ENCODE measurements around the gene XK.
A peak's percentile ranks its signal among the peaks of the same experiment; 100 is the strongest.

Gene XK, protein sequence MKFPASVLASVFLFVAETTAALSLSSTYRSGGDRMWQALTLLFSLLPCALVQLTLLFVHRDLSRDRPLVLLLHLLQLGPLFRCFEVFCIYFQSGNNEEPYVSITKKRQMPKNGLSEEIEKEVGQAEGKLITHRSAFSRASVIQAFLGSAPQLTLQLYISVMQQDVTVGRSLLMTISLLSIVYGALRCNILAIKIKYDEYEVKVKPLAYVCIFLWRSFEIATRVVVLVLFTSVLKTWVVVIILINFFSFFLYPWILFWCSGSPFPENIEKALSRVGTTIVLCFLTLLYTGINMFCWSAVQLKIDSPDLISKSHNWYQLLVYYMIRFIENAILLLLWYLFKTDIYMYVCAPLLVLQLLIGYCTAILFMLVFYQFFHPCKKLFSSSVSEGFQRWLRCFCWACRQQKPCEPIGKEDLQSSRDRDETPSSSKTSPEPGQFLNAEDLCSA

DNA sequence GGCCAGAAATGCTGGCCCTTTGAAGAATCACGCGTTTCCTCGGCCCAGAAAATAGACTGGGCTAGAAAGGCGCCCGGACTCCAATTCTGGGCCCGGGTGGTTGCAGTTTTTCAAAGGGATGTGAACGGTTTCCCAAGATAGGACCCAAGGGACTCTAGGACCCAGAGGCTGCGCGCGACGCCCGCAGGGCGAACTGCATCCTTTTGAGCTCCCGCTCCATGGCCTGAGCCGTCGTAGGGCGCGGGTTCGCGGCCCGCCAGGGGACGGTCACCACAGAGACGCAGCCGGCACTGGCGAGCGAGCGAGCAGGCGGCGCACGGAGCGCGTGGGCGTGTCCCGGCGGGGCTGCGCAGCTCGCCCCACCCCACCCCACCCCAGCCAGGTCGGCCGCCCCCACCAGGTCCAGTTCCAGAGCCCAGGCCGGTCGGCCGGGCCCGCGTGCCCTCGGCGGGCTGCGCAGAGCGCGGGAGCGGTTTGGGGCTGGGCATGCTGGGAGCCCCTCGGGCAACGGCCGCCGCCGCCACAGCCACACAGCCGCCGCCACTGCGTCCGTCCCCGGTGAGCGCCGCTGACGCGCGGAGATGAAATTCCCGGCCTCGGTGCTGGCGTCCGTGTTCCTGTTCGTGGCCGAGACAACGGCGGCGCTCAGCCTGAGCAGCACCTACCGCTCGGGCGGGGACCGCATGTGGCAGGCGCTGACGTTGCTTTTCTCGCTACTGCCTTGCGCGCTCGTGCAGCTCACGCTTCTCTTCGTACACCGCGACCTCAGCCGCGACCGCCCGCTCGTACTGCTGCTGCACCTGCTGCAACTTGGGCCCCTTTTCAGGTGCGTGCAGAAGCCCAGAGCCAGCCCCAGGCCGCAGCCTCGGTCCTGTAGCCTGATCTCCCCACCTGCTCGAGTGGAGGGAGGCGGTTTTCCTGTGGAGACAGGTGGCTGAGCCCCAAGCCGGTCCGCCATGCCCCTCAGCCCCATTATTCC lies at the start of gene XK:
XK (plus strand) TSS at position 411 of the 979 bp plus-strand sequence; CDS start at position 582, 171 bp downstream.
- peak within 1 kb of the TSS; percentile 86 for H2AFZ ChIP-seq (ENCODE audit: low read length)
- peak within 1 kb of the TSS; percentile 99 for H3K9ac ChIP-seq (ENCODE audit: low read depth, low read length, poor library complexity, severe bottlenecking)
- H3K4me1 ChIP-seq (ENCODE audit: insufficient read depth, low read length, poor library complexity, severe bottlenecking): peaks cover 33% of the 10 kb centered on the region
- no peaks in the 10 kb centered on the region for H3K27me3 ChIP-seq (ENCODE audit: insufficient read depth, low read length, poor library complexity, severe bottlenecking)
- H3K36me3 ChIP-seq (ENCODE audit: insufficient read depth, low read length): no peaks in the 10 kb centered on the region
- H3K4me2 ChIP-seq (ENCODE audit: low read depth, low read length, poor library complexity, severe bottlenecking): peak within 1 kb of the TSS; percentile 83
- no peaks in the 10 kb centered on the region for H3K9me3 ChIP-seq (ENCODE audit: insufficient read depth, low read depth, low read length)
- no peaks in the 10 kb centered on the region for H3K9me2 ChIP-seq (replicated peaks; ENCODE audit: low read depth, low read length)
- TF ChIP-seq EZH2phosphoT487 (IDR thresholded peaks at IDR 0.05; ENCODE audit: borderline replicate concordance): no peak
- TF ChIP-seq, protein P1, sequence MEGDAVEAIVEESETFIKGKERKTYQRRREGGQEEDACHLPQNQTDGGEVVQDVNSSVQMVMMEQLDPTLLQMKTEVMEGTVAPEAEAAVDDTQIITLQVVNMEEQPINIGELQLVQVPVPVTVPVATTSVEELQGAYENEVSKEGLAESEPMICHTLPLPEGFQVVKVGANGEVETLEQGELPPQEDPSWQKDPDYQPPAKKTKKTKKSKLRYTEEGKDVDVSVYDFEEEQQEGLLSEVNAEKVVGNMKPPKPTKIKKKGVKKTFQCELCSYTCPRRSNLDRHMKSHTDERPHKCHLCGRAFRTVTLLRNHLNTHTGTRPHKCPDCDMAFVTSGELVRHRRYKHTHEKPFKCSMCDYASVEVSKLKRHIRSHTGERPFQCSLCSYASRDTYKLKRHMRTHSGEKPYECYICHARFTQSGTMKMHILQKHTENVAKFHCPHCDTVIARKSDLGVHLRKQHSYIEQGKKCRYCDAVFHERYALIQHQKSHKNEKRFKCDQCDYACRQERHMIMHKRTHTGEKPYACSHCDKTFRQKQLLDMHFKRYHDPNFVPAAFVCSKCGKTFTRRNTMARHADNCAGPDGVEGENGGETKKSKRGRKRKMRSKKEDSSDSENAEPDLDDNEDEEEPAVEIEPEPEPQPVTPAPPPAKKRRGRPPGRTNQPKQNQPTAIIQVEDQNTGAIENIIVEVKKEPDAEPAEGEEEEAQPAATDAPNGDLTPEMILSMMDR (conservative IDR thresholded peaks at IDR 0.05; ENCODE audit: low read length): no peak
- no peaks in the 10 kb centered on the region for H3F3A ChIP-seq (ENCODE audit: low read depth)
- H4K20me1 ChIP-seq (ENCODE audit: insufficient read depth, low read length, poor library complexity, severe bottlenecking): no peaks in the 10 kb centered on the region
- peaks cover 44% of the 10 kb centered on the region for H3K79me2 ChIP-seq (ENCODE audit: insufficient read depth, low read length)
- H3K4me3 ChIP-seq (ENCODE audit: low read length, poor library complexity, severe bottlenecking): peak within 1 kb of the TSS; percentile 99

DNA sequence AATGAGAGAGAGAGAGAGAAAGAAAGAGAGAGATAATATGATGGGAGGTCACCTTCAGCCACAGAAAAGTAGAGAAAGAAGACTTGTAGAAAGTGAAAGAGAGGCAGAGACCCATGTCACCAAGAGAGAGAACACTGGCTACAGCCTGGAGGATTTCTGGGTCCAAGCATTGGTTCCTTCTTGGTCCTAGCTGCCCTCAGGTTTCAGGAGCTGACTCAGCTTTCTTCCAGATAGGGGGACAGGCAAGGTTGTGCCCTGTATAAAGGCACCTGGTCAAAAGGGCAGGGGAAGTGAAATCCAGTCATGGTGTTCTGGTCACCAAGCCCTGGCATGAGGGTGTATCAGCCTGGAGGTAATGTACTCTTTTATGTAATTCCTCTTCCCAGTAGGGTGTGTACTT lies 47.5 kb upstream of the XK start:
- no peak overlapping the region for H3K9ac ChIP-seq (ENCODE audit: low read depth, low read length, poor library complexity, severe bottlenecking)
- no peak for TF ChIP-seq EZH2phosphoT487 (IDR thresholded peaks at IDR 0.05; ENCODE audit: borderline replicate concordance)
- TF ChIP-seq, protein P1 (conservative IDR thresholded peaks at IDR 0.05; ENCODE audit: low read length): no peak
- H3K79me2 ChIP-seq (ENCODE audit: insufficient read depth, low read length): no peaks in the 10 kb centered on the region
- no peak overlapping the region for H3K4me2 ChIP-seq (ENCODE audit: low read depth, low read length, poor library complexity, severe bottlenecking)
- no peaks in the 10 kb centered on the region for H3F3A ChIP-seq (ENCODE audit: low read depth)
- no peaks in the 10 kb centered on the region for H3K27me3 ChIP-seq (ENCODE audit: insufficient read depth, low read length, poor library complexity, severe bottlenecking)
- H3K4me3 ChIP-seq (ENCODE audit: low read length, poor library complexity, severe bottlenecking): no peak overlapping the region
- H3K36me3 ChIP-seq (ENCODE audit: insufficient read depth, low read length): no peaks in the 10 kb centered on the region
- H3K9me3 ChIP-seq (ENCODE audit: insufficient read depth, low read depth, low read length): no peaks in the 10 kb centered on the region
- H2AFZ ChIP-seq (ENCODE audit: low read length): no peak overlapping the region
- H3K9me2 ChIP-seq (replicated peaks; ENCODE audit: low read depth, low read length): no peaks in the 10 kb centered on the region
- H3K4me1 ChIP-seq (ENCODE audit: insufficient read depth, low read length, poor library complexity, severe bottlenecking): no peaks in the 10 kb centered on the region
- no peaks in the 10 kb centered on the region for H4K20me1 ChIP-seq (ENCODE audit: insufficient read depth, low read length, poor library complexity, severe bottlenecking)

DNA sequence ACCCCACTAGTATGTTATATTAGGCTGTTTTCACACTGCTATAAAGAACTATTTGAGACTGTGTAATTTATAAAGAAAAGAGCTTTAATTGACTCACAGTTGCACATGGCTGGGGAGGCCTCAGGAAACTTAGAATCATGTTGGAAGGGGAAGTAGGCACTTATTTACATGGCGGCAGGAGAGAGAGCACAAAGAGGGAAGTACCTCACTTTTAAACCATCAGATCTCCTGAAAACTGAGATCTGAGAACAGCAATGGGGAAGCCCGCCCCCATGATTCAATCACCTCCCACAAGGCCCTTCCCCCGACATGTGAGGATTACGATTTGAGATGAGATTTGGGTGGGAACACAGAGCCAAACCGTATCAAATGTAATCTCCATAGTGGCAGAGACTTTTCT lies 45.4 kb upstream of the XK start:
- TF ChIP-seq, protein P1 (conservative IDR thresholded peaks at IDR 0.05; ENCODE audit: low read length): no peak
- Histone ChIP-seq H3K4me2 (ENCODE audit: low read depth, low read length, poor library complexity, severe bottlenecking) (no peak overlapping the region), H3K36me3 (ENCODE audit: insufficient read depth, low read length) (no peaks in the 10 kb centered on the region), H3F3A (ENCODE audit: low read depth) (no peaks in the 10 kb centered on the region), H3K9ac (ENCODE audit: low read depth, low read length, poor library complexity, severe bottlenecking) (no peak overlapping the region), H3K4me3 (ENCODE audit: low read length, poor library complexity, severe bottlenecking) (no peak overlapping the region), H3K9me2 (replicated peaks; ENCODE audit: low read depth, low read length) (no peaks in the 10 kb centered on the region), H3K4me1 (ENCODE audit: insufficient read depth, low read length, poor library complexity, severe bottlenecking) (peaks cover 5% of the 10 kb centered on the region), H4K20me1 (ENCODE audit: insufficient read depth, low read length, poor library complexity, severe bottlenecking) (no peaks in the 10 kb centered on the region), H3K79me2 (ENCODE audit: insufficient read depth, low read length) (no peaks in the 10 kb centered on the region), H3K27me3 (ENCODE audit: insufficient read depth, low read length, poor library complexity, severe bottlenecking) (no peaks in the 10 kb centered on the region), H2AFZ (ENCODE audit: low read length) (no peak overlapping the region), H3K9me3 (ENCODE audit: insufficient read depth, low read depth, low read length) (no peaks in the 10 kb centered on the region)

Data from Loucy (cell line).